LoVo (cell line): ENCODE data around the gene PGP.

ENCODE experiments used
- DNase-seq: peaks from one replicate; pipeline ENCODE4 v3.0.0-alpha.2; 2016; ENCODE audit warnings: low spot score

Gene PGP

DNA sequence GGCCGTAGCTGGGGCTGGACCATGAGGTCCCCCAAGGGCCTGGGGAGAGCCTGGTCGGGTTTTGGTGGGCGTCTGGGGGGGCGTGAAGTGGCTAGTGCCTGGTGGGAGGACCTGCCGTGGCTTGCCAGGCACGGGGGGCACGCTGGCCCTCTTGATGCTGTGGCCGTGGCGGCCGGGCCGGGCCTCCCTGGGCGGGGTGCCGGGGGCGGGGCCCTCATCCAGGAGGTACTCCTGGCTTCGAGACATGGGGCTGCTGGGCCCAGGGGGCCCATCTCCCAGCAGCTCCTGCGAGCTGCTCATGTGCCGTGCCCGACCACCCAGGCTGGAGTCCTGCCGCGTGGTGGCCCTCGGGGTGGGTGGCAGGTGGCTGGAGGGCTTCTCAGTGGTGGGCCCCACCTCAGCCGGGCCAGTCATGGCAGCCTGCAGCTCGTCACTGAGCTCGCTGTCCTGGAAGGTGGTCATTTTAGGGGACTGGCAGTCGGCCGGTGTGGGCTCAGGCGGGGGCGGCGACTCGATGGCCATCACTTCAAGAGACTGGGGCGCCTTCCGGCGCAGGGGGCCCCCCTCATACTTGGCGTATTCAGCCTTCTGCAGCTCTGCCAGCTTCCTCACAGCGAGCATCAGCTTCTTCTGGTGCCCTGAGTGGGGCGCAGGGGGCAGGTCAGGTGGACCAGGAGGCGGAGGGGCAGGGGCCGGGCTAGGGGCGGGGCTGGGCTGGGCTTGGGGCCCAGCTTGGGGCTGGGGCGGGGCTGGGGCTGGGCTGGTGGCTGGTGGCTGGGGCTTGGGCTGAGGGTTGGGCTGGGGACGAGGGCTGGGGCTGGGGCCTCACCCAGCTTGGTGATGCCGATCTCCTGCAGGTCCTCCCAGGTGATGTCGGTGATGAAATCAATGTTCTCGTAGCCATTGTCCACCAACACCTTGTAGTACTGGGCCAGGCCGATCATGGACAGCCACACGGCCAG, 33.4 kb downstream of the PGP start:
- DNase-seq, result no peak

- DNase-seq, result no peak
Observed at GRCh38 chr16:2180461-2180860, 34.2 kb downstream of the PGP start.

DNA sequence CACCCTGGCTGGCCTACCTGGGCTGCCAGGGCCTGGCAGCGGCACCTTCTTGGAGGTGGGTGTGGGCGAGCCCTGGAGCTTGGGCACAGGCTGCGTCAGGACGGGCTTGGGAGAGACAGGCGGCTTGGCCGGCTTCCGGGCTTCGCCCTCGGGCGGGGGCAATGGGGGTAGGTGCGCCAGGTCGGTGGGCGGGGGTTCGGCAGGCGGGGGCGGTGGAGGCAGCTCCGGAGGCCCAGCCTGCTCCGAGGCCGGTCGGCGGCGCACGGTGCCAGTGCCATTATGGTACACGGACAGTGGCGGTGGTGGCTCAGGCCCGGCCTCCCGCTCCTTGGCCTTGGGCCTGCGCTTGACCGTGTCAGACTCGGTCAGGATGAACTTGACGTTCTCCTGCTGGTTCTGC, 35.1 kb downstream of the PGP start:
- no peak for DNase-seq

DNA sequence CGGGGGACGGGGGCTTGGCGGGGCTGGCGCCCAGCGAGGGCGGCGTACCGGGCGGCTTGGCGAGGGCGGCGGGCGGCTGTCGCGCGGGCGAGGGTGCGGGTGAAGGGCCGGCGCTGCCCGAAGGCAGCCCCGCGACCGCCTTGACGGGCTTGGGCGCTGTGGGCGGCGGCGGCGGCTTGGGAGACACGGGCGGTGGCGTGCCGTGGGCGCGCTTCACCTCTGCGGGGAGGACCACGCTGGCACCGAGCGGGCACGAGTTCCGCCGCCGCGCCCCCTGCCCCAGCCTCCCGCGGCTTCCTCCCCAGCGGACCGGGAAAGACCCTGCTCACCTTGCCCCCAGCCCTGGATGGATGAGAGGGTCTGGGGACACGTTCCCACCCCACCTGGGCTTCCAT, 35.5 kb downstream of the PGP start:
- no peak for DNase-seq

- DNase-seq, result no peak
Observed at GRCh38 chr16:2178321-2179106, 36.1 kb downstream of the PGP start.

DNA sequence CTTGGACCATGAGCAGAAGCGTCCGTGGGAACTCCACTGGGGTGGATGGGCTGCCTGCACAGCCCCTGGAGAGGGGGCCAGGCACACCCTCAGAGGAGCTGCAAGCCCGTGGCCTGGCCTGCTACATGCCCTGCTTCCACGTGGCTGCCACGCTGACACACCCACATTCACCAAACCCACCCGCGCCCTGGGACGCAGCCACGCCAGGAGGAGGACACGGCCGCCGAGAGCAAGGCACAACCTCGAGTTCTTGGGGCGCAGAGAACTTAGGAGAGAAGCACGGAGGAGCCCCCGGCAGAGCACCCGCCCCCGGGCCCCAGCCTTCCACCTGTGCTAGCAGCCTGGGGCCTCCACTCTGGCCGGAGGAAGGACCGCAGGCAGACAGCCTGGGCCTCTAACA, 37.1 kb downstream of the PGP start:
- DNase-seq, result no peak

GRCh38 chr16:2177101-2177500, 37.5 kb downstream of the PGP start:
- DNase-seq, result no peak

DNA sequence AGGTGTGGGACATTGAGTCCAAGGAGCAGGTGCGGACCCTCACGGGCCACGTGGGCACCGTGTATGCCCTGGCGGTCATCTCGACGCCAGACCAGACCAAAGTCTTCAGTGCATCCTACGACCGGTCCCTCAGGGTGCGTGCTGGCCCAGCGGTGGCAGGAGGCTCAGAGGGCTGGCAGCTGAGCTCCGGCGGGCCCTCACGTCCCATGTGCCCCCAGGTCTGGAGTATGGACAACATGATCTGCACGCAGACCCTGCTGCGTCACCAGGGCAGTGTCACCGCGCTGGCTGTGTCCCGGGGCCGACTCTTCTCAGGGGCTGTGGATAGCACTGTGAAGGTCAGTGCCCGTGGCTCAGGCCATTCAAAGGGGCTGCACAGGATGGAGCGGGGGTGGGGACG, 38.6 kb downstream of the PGP start:
- DNase-seq, result no peak

- DNase-seq, result no peak
Observed at GRCh38 chr16:2175454-2175853, 39.2 kb downstream of the PGP start.

- DNase-seq, result no peak
Observed at GRCh38 chr16:2174396-2175131, 40.1 kb downstream of the PGP start.

GRCh38 chr16:2173916-2174315, 40.7 kb downstream of the PGP start:
- no peak for DNase-seq

- DNase-seq, result no peak
Observed at GRCh38 chr16:2173366-2173765, 41.3 kb downstream of the PGP start.

DNA sequence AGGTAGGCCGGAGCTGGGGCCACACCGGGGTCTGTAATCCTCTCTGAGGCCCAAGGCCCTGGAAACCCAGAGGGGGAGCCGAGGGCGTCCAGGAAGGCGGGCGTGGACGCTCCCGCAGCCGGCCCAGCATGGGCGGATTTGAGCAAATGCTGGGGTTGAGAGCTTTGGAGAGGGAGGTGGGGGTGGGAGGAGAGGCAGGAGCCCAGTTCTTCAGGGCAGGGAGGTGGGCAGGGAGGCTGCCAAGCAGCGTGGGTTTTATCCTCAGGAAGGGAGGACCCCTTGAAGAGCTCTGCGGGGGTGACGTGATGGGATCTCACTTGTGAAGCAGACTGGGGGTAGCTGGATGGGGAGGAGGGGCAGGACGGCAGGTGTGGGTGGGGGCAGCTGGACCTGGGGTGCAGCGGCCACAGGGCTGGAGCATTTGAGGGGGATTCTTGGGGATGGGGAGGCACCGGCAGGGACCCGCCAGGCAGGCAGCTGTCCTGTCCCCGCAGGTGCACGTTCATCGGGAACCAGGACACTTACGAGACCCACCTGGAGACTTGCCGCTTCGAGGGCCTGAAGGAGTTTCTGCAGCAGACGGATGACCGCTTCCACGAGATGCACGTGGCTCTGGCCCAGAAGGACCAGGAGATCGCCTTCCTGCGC, 41.8 kb downstream of the PGP start:
- DNase-seq, result no peak

- DNase-seq, result no peak
Observed at GRCh38 chr16:2171601-2172178, 43.0 kb downstream of the PGP start.

DNA sequence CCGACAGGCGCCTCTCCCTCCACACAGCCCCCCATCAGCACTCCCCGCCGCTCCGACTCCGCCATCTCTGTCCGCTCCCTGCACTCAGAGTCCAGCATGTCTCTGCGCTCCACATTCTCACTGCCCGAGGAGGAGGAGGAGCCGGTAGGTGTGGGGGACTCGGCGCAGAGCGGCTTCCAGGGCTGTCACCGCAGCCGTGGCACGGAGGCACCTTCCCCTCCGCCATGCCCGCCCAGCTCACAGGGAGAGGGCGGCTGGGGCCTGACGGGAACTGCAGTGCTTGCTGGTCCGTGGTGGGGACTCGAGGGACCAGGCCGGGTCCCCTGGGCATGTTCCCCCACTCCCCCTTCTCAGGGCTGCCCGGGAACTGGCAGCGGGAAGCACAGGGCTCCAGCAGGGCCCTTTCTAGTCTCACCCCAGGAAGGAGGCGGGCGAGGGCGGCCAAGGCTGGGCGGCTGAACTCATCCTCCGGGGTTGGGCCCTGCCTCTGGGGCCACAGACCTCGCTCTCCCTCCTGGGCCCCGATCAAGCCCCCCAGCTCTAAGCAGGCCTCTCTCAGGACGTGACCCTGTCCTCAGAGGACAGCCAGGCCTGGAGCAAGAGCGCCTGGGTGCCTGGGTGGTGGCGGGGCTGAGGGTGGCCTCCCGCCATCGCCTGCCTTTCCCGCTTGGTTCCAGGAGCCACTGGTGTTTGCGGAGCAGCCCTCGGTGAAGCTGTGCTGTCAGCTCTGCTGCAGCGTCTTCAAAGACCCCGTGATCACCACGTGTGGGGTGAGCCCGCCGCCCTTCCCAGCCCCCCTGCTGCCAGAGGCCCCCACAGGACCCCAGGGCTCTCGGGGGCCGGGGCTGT, 43.8 kb downstream of the PGP start:
- DNase-seq, result no peak

DNA sequence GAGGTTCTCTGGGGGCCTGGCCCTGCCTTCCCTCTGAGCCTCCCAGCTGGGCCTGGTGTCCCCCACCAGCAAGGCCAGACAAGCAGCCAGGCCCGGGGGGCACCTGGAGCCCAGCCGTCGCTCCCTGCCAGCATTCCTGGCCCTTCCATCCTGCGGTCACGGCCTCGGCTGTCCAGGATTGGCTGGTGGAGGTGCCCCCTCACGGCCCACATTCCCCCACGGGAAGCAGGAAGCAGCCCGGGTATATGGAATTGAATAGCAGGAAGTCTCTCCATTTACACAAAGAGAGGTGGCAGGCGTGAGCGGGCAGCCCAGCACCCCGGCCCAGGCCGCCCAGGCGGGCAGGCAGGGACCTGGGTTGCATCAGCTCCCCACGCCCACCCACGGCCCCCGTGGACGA, 44.6 kb downstream of the PGP start:
- no peak for DNase-seq

GRCh38 chr16:2167068-2167638, 47.5 kb downstream of the PGP start:
- DNase-seq, result no peak

DNA sequence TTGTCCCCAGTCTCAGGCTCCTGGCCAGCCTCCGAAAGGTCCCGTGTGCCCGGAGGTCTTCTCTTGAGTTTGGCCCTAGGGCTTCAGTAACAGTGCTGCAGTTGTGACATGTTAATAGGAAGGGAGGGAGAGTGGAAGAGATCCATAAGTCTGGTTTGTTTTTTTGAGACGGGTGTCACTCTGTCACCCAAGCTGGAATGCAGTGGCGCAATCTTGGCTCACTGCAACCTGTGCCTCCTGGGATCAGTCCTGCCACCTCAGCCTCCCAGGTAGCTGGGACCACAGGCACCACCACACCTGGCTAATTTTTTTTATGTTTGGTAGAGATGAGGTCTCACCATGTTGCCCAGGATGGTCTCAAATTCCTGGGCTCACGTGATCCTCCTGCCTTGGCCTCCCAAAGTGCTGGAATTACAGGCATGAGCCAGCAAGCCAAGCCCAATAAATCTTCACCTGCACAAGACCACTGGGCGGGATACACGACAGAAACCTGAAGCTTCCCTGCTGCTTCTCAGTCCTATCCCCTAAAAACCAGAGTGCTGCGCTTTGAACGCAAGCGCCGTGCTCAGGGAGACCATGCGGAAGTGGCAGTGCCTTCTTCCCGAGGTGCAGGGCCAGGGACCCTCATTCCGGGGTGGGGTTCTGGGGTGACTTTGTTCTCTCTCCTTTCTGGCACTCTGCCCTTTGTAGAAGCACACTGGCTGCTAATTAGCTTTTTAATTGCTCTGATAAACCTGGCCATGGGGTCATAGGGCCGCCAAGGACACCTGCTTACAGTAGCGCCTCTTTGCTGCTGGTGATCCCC, 48.2 kb downstream of the PGP start:
- DNase-seq, result no peak

DNA sequence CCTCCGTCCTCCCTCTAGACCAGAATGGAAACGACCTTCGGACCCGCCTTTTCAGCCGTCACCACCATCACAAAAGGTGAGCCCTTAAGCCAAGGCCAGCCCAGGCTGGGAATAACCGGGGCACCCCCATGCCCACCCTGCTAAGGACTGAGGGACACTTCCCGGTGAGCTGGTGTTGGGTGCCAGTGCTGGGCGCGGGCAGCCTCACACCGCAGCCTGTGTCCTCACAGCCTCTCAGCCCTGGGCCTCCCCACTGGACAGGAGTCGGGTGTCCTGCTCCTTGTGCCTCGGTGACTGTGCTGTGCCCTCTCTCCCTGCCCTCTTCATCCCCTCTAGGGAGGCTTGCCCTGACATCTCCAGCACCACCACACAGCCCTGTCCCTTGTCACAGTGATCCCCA, 48.8 kb downstream of the PGP start:
- DNase-seq, result no peak
